GM19043 (cell line): ENCODE results near the gene SKAP2.

Experiments
- ATAC-seq: cut with Tn5 transposase; IDR thresholded peaks from one replicate; pipeline ENCODE4 v1.9.1; 2021; ENCODE audit warnings: low read depth; ENCODE audit not compliant: unreplicated experiment

The SKAP2 gene

DNA sequence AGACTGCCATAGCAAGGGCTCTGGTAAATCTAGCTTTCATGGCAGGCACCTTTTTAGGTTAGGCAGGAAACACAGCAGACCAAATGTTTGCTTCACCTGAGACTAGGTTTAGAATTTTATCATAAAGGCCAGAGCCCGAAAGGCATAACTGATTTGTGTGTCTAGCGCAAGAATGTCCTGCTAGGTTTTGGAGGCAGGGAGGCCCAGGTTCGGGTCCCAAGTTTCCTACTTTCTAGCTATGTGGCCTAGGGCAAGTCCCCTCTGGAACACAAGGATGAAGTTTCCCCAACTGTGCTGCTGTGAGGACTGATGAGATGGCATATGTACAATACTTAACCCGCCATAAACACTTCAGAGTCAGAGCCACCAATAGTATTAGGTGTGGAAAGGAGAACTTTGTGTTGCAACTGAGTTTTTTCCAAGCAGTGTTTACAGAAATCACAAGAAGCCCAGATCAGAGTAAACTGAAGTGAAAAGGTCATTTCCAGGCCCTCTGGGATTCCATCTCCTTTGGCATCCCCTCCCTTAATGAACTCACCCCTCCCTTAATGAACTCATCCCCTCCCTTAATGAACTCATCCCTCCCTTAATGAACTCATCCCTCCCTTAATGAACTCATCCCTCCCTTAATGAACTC, 244.9 kb downstream of the SKAP2 start:
- no peak for ATAC-seq

DNA sequence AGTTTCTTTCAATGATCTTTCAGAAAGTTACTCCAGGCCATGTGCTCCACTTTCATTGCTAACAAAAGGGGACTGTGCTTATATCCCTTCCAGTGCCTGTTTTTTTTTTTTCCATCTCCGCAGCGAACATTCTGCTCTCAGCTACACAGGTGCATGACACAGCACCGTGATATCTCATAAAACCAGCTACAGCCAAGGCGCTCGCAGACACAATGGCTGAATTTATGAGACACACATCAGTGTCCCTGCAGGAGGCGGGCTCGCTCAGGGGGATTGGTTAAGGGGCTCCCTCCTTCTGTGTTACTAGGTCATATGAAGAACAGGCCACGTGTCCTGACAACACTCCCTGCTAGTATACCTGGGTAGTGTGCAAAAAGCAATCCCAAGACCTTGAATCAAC, 245.5 kb downstream of the SKAP2 start:
- no peak for ATAC-seq

DNA sequence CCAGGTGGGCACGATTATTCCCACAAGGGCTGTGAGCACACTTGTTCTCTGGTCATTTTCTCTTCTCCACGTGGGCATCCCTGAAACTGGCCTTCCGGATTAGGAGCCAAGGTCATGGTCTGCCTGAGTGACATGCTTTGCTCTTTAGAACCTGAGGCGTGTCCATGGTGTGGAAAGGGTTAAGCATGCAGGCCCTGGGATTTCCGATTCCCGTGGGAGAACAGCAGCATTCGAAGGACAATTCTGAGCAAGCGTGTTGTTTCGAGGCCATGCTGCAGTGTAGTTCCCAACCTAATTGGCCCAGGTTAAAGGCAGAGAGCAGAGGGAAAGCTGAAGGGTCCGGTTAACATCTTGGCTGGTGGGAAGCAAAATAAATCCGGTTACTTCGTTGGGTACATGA, 245.9 kb downstream of the SKAP2 start:
- ATAC-seq = no peak
